Effector CD4-positive, alpha-beta T cell (primary cell): Measurements from ENCODE around the gene DCUN1D1.
"Not testable (repeated sequence)": the region's sequence is repeated elsewhere in the genome, so short reads cannot be mapped to it uniquely, and the experiment has no call there.

Source experiments
- DNase-seq: peaks from one replicate; pipeline ENCODE4 v3.0.0-alpha.2; 2020
- total RNA-seq: gene quantifications from one replicate; lab custom pipeline; 2026; lab: John Stamatoyannopoulos, UW

The DCUN1D1 gene
- 39.2 reads per million, percentile 63 among the genes with 10 or more reads in this experiment for total RNA-seq

- peak; percentile 85 for DNase-seq
Measured at GRCh38 chr3:182980204-182981037, at the start of gene DCUN1D1. Gene DCUN1D1, minus strand, starts transcription at chr3:182980538. Its CDS starts 49 bp downstream, at chr3:182980489.

- no peak for DNase-seq
Measured at GRCh38 chr3:183028416-183028815, 48.1 kb upstream of the DCUN1D1 start.

- no peak for DNase-seq
Measured at GRCh38 chr3:183027276-183027675, 46.9 kb upstream of the DCUN1D1 start.

GRCh38 chr3:183022936-183023516 lies 42.7 kb upstream of the DCUN1D1 start:
- no peak for DNase-seq

- DNase-seq: no peak
Measured at GRCh38 chr3:183018421-183019192, 38.3 kb upstream of the DCUN1D1 start.

- no peak for DNase-seq
Measured at GRCh38 chr3:183015185-183015584, 34.8 kb upstream of the DCUN1D1 start.

GRCh38 chr3:183013856-183014255 lies 33.5 kb upstream of the DCUN1D1 start:
- no peak for DNase-seq

GRCh38 chr3:183013074-183013473 lies 32.7 kb upstream of the DCUN1D1 start:
- DNase-seq: no peak

- no peak for DNase-seq
Measured at GRCh38 chr3:183008800-183009199, 28.5 kb upstream of the DCUN1D1 start.

GRCh38 chr3:183008303-183008702 lies 28.0 kb upstream of the DCUN1D1 start:
- no peak for DNase-seq

- no peak for DNase-seq
Measured at GRCh38 chr3:183006396-183007002, 26.2 kb upstream of the DCUN1D1 start.

GRCh38 chr3:182999767-183000166 lies 19.4 kb upstream of the DCUN1D1 start:
- no peak for DNase-seq

- DNase-seq: not testable (repeated sequence)
Measured at GRCh38 chr3:182993486-182994201, 13.3 kb upstream of the DCUN1D1 start.

GRCh38 chr3:182989566-182989965 lies 9.2 kb upstream of the DCUN1D1 start:
- no peak for DNase-seq

GRCh38 chr3:182986021-182986420 lies 5.7 kb upstream of the DCUN1D1 start:
- no peak for DNase-seq

- no peak for DNase-seq
Measured at GRCh38 chr3:182983876-182984275, 3.5 kb upstream of the DCUN1D1 start.

GRCh38 chr3:182981038-182981380 lies 671 bp upstream of the DCUN1D1 start:
- no peak for DNase-seq

- DNase-seq: peak; percentile 5
Measured at GRCh38 chr3:182979674-182980191, 605 bp downstream of the DCUN1D1 start.

- DNase-seq: no peak
Measured at GRCh38 chr3:182979103-182979673, 1.1 kb downstream of the DCUN1D1 start.

- no peak for DNase-seq
Measured at GRCh38 chr3:182978387-182978786, 2.0 kb downstream of the DCUN1D1 start.

GRCh38 chr3:182973047-182973446 lies 7.3 kb downstream of the DCUN1D1 start:
- no peak for DNase-seq

GRCh38 chr3:182972387-182972786 lies 8.0 kb downstream of the DCUN1D1 start:
- no peak for DNase-seq
